Transverse colon (tissue), 4 donors: ENCODE measurements around the gene CACNA2D4. TPM values are rescaled to one million over a fixed set of nuclear protein-coding genes. Genes with fewer than 3 reads are reported as not detected.

Experiments used
- DNase-seq: peaks from one replicate; pipeline ENCODE4 v3.0.0-alpha.2; 2019
- H3K27ac ChIP-seq, 4 donors: fragments of 200-600 bp; sonication (generic); 2 replicates each; pipeline ENCODE4 v1.5.1; 2016 to 2018; ENCODE audit warnings: inconsistent platforms in 4 of 4
- H3K27me3 ChIP-seq: fragments of 200-600 bp; sonication (generic); 2 replicates; pipeline ENCODE4 v1.5.1; 2017; ENCODE audit warnings: inconsistent platforms
- H3K36me3 ChIP-seq, 4 donors: fragments of 200-600 bp; sonication (generic); 2 replicates each; pipeline ENCODE4 v1.5.1; 2017 to 2019; ENCODE audit warnings: inconsistent platforms in 4 of 4
- H3K4me1 ChIP-seq, 4 donors: fragments of 200-600 bp; sonication (generic); 2 replicates each; pipeline ENCODE4 v1.5.1; 2017 to 2020; ENCODE audit warnings: inconsistent platforms in 4 of 4
- H3K4me3 ChIP-seq, 4 donors: fragments of 200-600 bp; sonication (generic); 1 replicate in 1 of 4; 2 replicates in 3 of 4; pipeline versions ENCODE4 v1.5.1 to v1.6.1; 2017 to 2019; ENCODE audit warnings: inconsistent platforms in 4 of 4
- H3K9me3 ChIP-seq, 2 donors: fragments of 200-600 bp; sonication (generic); 2 replicates each; pipeline ENCODE4 v1.5.1; 2017 to 2019; ENCODE audit warnings: inconsistent platforms in 2 of 2
- CTCF ChIP-seq, 5 experiments: fragments of 200-600 bp in 3 of 5; fragments of 450-650 bp in 2 of 5; sonication (generic) in 3 of 5; IDR thresholded peaks; 1 replicate in 2 of 5; 2 replicates in 3 of 5; pipeline ENCODE4 v1.5.1; 2016 to 2017; ENCODE audit warnings: antibody characterized with exemption in 5 of 5, inconsistent platforms in 3 of 5, mild to moderate bottlenecking in 2 of 5, moderate library complexity in 1 of 5
- EP300 ChIP-seq: sonication (generic); formaldehyde crosslinking; IDR thresholded peaks from one replicate; pipeline ENCODE4 v1.6.1; 2017; ENCODE audit warnings: antibody characterized with exemption, low read depth
- POLR2A ChIP-seq: fragments of 450-650 bp; IDR thresholded peaks from one replicate; pipeline ENCODE4 v1.6.1; 2016; ENCODE audit warnings: antibody characterized with exemption, mild to moderate bottlenecking, moderate library complexity
- POLR2AphosphoS5 ChIP-seq, 3 donors: sonication (generic); formaldehyde crosslinking; IDR thresholded peaks; one replicate each; pipeline ENCODE4 v1.6.1; 2016; ENCODE audit warnings: antibody characterized with exemption in 3 of 3
- WGBS, 2 donors: methylation state at CpG; one replicate each; pipeline ENCODE4 v1.1.5; 2018; ENCODE audit warnings: low coverage in 1 of 2; 5-methylcytosine and 5-hydroxymethylcytosine counted together
- in situ Hi-C, 4 donors: fragments of 200-750 bp; cut with MboI; loops; one replicate each; pipeline versions ENCODE4 v1.15.0 to v1.15.1; 2017; ENCODE audit warnings: low sequenced_read_pairs in 3 of 4, low pct_ligation_motif_present in 1 of 4, low pct_unique_long_range_greater_than_20kb in 1 of 4
- intact Hi-C: fragments of 100-400 bp; cut with DNase I; formaldehyde crosslinking; loops from one replicate; pipeline ENCODE4 v1.15.1; 2023; ENCODE audit warnings: low total_unique reads
- total RNA-seq, 4 donors: library from RNA; depleted of rRNA; stranded (reverse); fragments of >200 nt; gene quantifications; one replicate each; pipeline ENCODE4 v1.1.0, GENCODE V29; 2016

The CACNA2D4 gene
- total RNA-seq, 4 donors from 2014 or later, result 6.5 to 22.8 (median 7.2) TPM; not detected in 1

GRCh38 chr12:1855241-1855640 is 63.2 kb downstream of the CACNA2D4 start:
- in situ Hi-C loops (no loop called here), intact Hi-C loops (no loop called here)
- no peaks in the 10 kb centered on the region for H3K36me3 ChIP-seq
- no peak for TF ChIP-seq EP300
- TF ChIP-seq POLR2AphosphoS5 (IDR thresholded peaks at IDR 0.05), result no peak
- TF ChIP-seq POLR2A, result no peak
- no peak for TF ChIP-seq CTCF (IDR thresholded peaks at IDR 0.05)
- peaks cover 0 to 3% (median 0%) of the 10 kb centered on the region in 4 donors for H3K4me1 ChIP-seq
- H3K4me3 ChIP-seq, result no peak overlapping the region
- DNase-seq, result no peak
- H3K9me3 ChIP-seq, result no peaks in the 10 kb centered on the region
- WGBS, 2 donors, result 63 to 75% methylated on average over 2 to 3 of the region's 3 CpGs
- peaks cover 3% of the 10 kb centered on the region for H3K27me3 ChIP-seq
- H3K27ac ChIP-seq, result no peak overlapping the region

GRCh38 chr12:1853716-1854115 is 64.7 kb downstream of the CACNA2D4 start:
- Histone ChIP-seq H3K36me3 (no peaks in the 10 kb centered on the region), H3K27ac (no peak overlapping the region), H3K4me1 (peaks cover 0 to 3% (median 0%) of the 10 kb centered on the region in 4 donors), H3K4me3 (no peak overlapping the region), H3K9me3 (no peaks in the 10 kb centered on the region), H3K27me3 (peaks cover 3% of the 10 kb centered on the region)
- TF ChIP-seq POLR2AphosphoS5 (IDR thresholded peaks at IDR 0.05) (no peak), EP300 (no peak), POLR2A (no peak), CTCF (IDR thresholded peaks at IDR 0.05) (no peak)
- in situ Hi-C loops (no loop called here), intact Hi-C loops (no loop called here)
- WGBS, 2 donors, result 90% methylated on average over 8 of the region's 8 CpGs; no CpG with 5 or more reads in 1 of the 2 donors
- DNase-seq, result no peak

GRCh38 chr12:1852076-1852475 is 66.4 kb downstream of the CACNA2D4 start:
- Histone ChIP-seq H3K27me3 (no peaks in the 10 kb centered on the region), H3K9me3 (no peaks in the 10 kb centered on the region), H3K27ac (no peak overlapping the region), H3K4me1 (peaks cover 0 to 3% (median 0%) of the 10 kb centered on the region in 4 donors), H3K4me3 (no peak overlapping the region), H3K36me3 (no peaks in the 10 kb centered on the region)
- TF ChIP-seq POLR2A (no peak), EP300 (no peak), POLR2AphosphoS5 (IDR thresholded peaks at IDR 0.05) (no peak), CTCF (IDR thresholded peaks at IDR 0.05) (no peak)
- no peak for DNase-seq
- intact Hi-C loops, result no loop called here
- WGBS, 2 donors, result 81 to 90% methylated on average over 1 of the region's 1 CpG
- in situ Hi-C loops, result no loop called here

GRCh38 chr12:1851151-1851701 is 67.2 kb downstream of the CACNA2D4 start:
- in situ Hi-C loops, result no loop called here
- no peak overlapping the region for H3K4me3 ChIP-seq
- TF ChIP-seq POLR2AphosphoS5 (IDR thresholded peaks at IDR 0.05) (no peak), EP300 (no peak), CTCF (IDR thresholded peaks at IDR 0.05) (no peak), POLR2A (no peak)
- no peaks in the 10 kb centered on the region for H3K27me3 ChIP-seq
- WGBS, 2 donors, result 51 to 53% methylated on average over 4 to 7 of the region's 7 CpGs
- no peaks in the 10 kb centered on the region for H3K36me3 ChIP-seq
- no peak for DNase-seq
- H3K4me1 ChIP-seq, result peaks cover 0 to 3% (median 0%) of the 10 kb centered on the region in 4 donors
- H3K9me3 ChIP-seq, result no peaks in the 10 kb centered on the region
- intact Hi-C loops, result no loop called here
- no peak overlapping the region for H3K27ac ChIP-seq
